Stromal cell of bone marrow (primary cell): ENCODE data around the gene NCSTN.

Experiments used
- DNase-seq: peaks from one replicate; pipeline ENCODE4 v3.0.0-alpha.2; 2012; ENCODE audit warnings: low read depth

Gene NCSTN

GRCh38 chr1:160352555-160352954, 9.4 kb downstream of the NCSTN start:
- DNase-seq: no peak

GRCh38 chr1:160353223-160353622, 10.0 kb downstream of the NCSTN start:
- no peak for DNase-seq

- DNase-seq: no peak
Measured at GRCh38 chr1:160354388-160354985, 11.3 kb downstream of the NCSTN start.

GRCh38 chr1:160357286-160358002, 14.3 kb downstream of the NCSTN start:
- DNase-seq: no peak

GRCh38 chr1:160358073-160358472, 14.9 kb downstream of the NCSTN start:
- no peak for DNase-seq

GRCh38 chr1:160359559-160360226, 16.5 kb downstream of the NCSTN start:
- no peak for DNase-seq

GRCh38 chr1:160360227-160360695, 17.1 kb downstream of the NCSTN start:
- DNase-seq: no peak

GRCh38 chr1:160361199-160361598, 18.0 kb downstream of the NCSTN start:
- DNase-seq: no peak

GRCh38 chr1:160361814-160362167, 18.6 kb downstream of the NCSTN start:
- no peak for DNase-seq

GRCh38 chr1:160362168-160362957, 19.2 kb downstream of the NCSTN start:
- DNase-seq: no peak

GRCh38 chr1:160363010-160363409, 19.8 kb downstream of the NCSTN start:
- DNase-seq: no peak

GRCh38 chr1:160363951-160364735, 21.0 kb downstream of the NCSTN start:
- no peak for DNase-seq

- DNase-seq: no peak
Measured at GRCh38 chr1:160365325-160365724, 22.1 kb downstream of the NCSTN start.

- DNase-seq: no peak
Measured at GRCh38 chr1:160366731-160367515, 23.7 kb downstream of the NCSTN start, which contains the start of gene NHLH1. Gene NHLH1, plus strand, starts transcription at chr1:160367071. Its CDS starts 3,661 bp downstream, at chr1:160370732.

GRCh38 chr1:160367516-160367900, 24.3 kb downstream of the NCSTN start:
- no peak for DNase-seq

GRCh38 chr1:160367934-160368923, 25.0 kb downstream of the NCSTN start:
- DNase-seq: no peak

- no peak for DNase-seq
Measured at GRCh38 chr1:160369087-160369486, 25.9 kb downstream of the NCSTN start.

- no peak for DNase-seq
Measured at GRCh38 chr1:160370561-160371345, 27.6 kb downstream of the NCSTN start.

- no peak for DNase-seq
Measured at GRCh38 chr1:160371346-160371631, 28.1 kb downstream of the NCSTN start.
